Effector memory CD8-positive, alpha-beta T cell (primary cell): Measurements from ENCODE around the gene CIB2.
A peak's percentile ranks its signal among the peaks of the same experiment; 100 is the strongest.
"Not testable (repeated sequence)": the region's sequence is repeated elsewhere in the genome, so short reads cannot be mapped to it uniquely, and the experiment has no call there.

Experiments
- ATAC-seq: fragments of 150-1000 bp; cut with Tn5 transposase; replicated peaks from 2 replicates; pipeline ENCODE4 v1.10.0; 2021; ENCODE audit warnings: mild to moderate bottlenecking, moderate library complexity
- DNase-seq, 3 experiments: peaks; one replicate each; pipeline ENCODE4 v3.0.0; 2021
- H3K27ac Mint-ChIP-seq, 2 donors: one replicate each; pipeline ENCODE4 v1.8.0; 2022; ENCODE audit warnings: mild to moderate bottlenecking in 2 of 2, mixed read lengths in 2 of 2, moderate library complexity in 2 of 2
- H3K27me3 Mint-ChIP-seq, 2 donors: one replicate each; pipeline ENCODE4 v1.8.0; 2022; ENCODE audit warnings: mixed read lengths in 2 of 2
- H3K36me3 Mint-ChIP-seq: one replicate; pipeline ENCODE4 v1.8.0; 2022; ENCODE audit warnings: mild to moderate bottlenecking, moderate library complexity, mixed read lengths; ENCODE audit not compliant: insufficient read depth
- H3K4me1 Mint-ChIP-seq, 2 donors: one replicate each; pipeline ENCODE4 v1.8.0; 2022; ENCODE audit warnings: low read depth in 2 of 2, mixed read lengths in 2 of 2
- H3K4me3 Mint-ChIP-seq, 2 donors: one replicate each; pipeline ENCODE4 v1.8.0; 2022; ENCODE audit warnings: mild to moderate bottlenecking in 2 of 2, mixed read lengths in 2 of 2, moderate library complexity in 2 of 2
- H3K9me3 Mint-ChIP-seq, 2 donors: one replicate each; pipeline ENCODE4 v1.8.0; 2022; ENCODE audit warnings: mixed read lengths in 2 of 2

Gene CIB2

GRCh38 chr15:78162038-78162437, 30.8 kb upstream of the CIB2 start:
- peak; percentile 49 for ATAC-seq
- Mint-ChIP-seq H3K27ac (peak overlapping the region in 1 of 2 donors; percentile 85), H3K9me3 (no peaks in the 10 kb centered on the region), H3K4me1 (no peaks in the 10 kb centered on the region), H3K27me3 (no peaks in the 10 kb centered on the region), H3K36me3 (peaks cover 78% of the 10 kb centered on the region), H3K4me3 (no peak overlapping the region)
- DNase-seq: peak in 1 of 3 experiments; percentile 27

GRCh38 chr15:78159395-78159794, 28.1 kb upstream of the CIB2 start:
- Mint-ChIP-seq H3K36me3 (peaks cover 68% of the 10 kb centered on the region), H3K4me3 (no peak overlapping the region), H3K27ac (no peak overlapping the region), H3K27me3 (no peaks in the 10 kb centered on the region), H3K9me3 (no peaks in the 10 kb centered on the region), H3K4me1 (peaks cover 0 to 4% of the 10 kb centered on the region in 2 donors)
- ATAC-seq (no peak), DNase-seq (no peak)

GRCh38 chr15:78157203-78157602, 26.0 kb upstream of the CIB2 start:
- DNase-seq (no peak), ATAC-seq (no peak)
- no peaks in the 10 kb centered on the region for H3K9me3 Mint-ChIP-seq
- H3K4me3 Mint-ChIP-seq: no peak overlapping the region
- peaks cover 50% of the 10 kb centered on the region for H3K36me3 Mint-ChIP-seq
- no peak overlapping the region for H3K27ac Mint-ChIP-seq
- no peaks in the 10 kb centered on the region for H3K27me3 Mint-ChIP-seq
- peaks cover 0 to 8% of the 10 kb centered on the region in 2 donors for H3K4me1 Mint-ChIP-seq

GRCh38 chr15:78156653-78157052, 25.4 kb upstream of the CIB2 start:
- no peak overlapping the region for H3K4me3 Mint-ChIP-seq
- H3K27ac Mint-ChIP-seq: no peak overlapping the region
- no peaks in the 10 kb centered on the region for H3K27me3 Mint-ChIP-seq
- H3K36me3 Mint-ChIP-seq: peaks cover 45% of the 10 kb centered on the region
- H3K4me1 Mint-ChIP-seq: peaks cover 0 to 8% of the 10 kb centered on the region in 2 donors
- DNase-seq (no peak), ATAC-seq (no peak)
- H3K9me3 Mint-ChIP-seq: no peaks in the 10 kb centered on the region

- Mint-ChIP-seq H3K4me3 (no peak overlapping the region), H3K4me1 (peaks cover 8 to 17% of the 10 kb centered on the region in 2 donors), H3K9me3 (no peaks in the 10 kb centered on the region), H3K27me3 (no peaks in the 10 kb centered on the region), H3K36me3 (peaks cover 36% of the 10 kb centered on the region), H3K27ac (peak overlapping the region in 1 of 2 donors; percentile 23)
- no peak for DNase-seq
- no peak for ATAC-seq
These were observed 24.2 kb upstream of the CIB2 start for GRCh38 chr15:78155355-78155939.

GRCh38 chr15:78154955-78155354, 23.7 kb upstream of the CIB2 start:
- Mint-ChIP-seq H3K36me3 (peaks cover 35% of the 10 kb centered on the region), H3K4me3 (no peak overlapping the region), H3K27me3 (no peaks in the 10 kb centered on the region), H3K4me1 (peaks cover 12 to 22% of the 10 kb centered on the region in 2 donors), H3K27ac (no peak overlapping the region), H3K9me3 (no peaks in the 10 kb centered on the region)
- no peak for ATAC-seq
- no peak for DNase-seq

- H3K9me3 Mint-ChIP-seq, ATAC-seq, H3K27ac Mint-ChIP-seq, H3K27me3 Mint-ChIP-seq, DNase-seq: not testable (repeated sequence)
- Mint-ChIP-seq H3K36me3 (peaks cover 11% of the 10 kb centered on the region), H3K4me3 (peak overlapping the region; percentile 10 to 94), H3K4me1 (peaks cover 22 to 31% of the 10 kb centered on the region in 2 donors)
These were observed 19.8 kb upstream of the CIB2 start for GRCh38 chr15:78151075-78151474.

- H3K4me3 Mint-ChIP-seq: peak overlapping the region; percentile 92 to 94
- H3K36me3 Mint-ChIP-seq: peaks cover 11% of the 10 kb centered on the region
- ATAC-seq (no peak), DNase-seq (no peak)
- H3K27me3 Mint-ChIP-seq: no peaks in the 10 kb centered on the region
- no peaks in the 10 kb centered on the region for H3K9me3 Mint-ChIP-seq
- peaks cover 22 to 30% of the 10 kb centered on the region in 2 donors for H3K4me1 Mint-ChIP-seq
- peak overlapping the region; percentile 80 to 89 for H3K27ac Mint-ChIP-seq
These were observed 18.8 kb upstream of the CIB2 start for GRCh38 chr15:78149805-78150751.

- ATAC-seq (peak; percentile 88), DNase-seq (peak; percentile 99 to 100 (median 99))
- H3K4me3 Mint-ChIP-seq: peak within 1 kb of the TSS; percentile 92 to 94
- no peaks in the 10 kb centered on the region for H3K27me3 Mint-ChIP-seq
- H3K36me3 Mint-ChIP-seq: peaks cover 11% of the 10 kb centered on the region
- H3K4me1 Mint-ChIP-seq: peaks cover 22 to 28% of the 10 kb centered on the region in 2 donors
- peak within 1 kb of the TSS; percentile 92 to 94 for H3K27ac Mint-ChIP-seq
- H3K9me3 Mint-ChIP-seq: no peaks in the 10 kb centered on the region
These were observed 18.0 kb upstream of the CIB2 start, which contains the start of gene IDH3A for GRCh38 chr15:78149068-78149804. IDH3A (plus strand) TSS chr15:78149362; CDS start chr15:78149404, 42 bp downstream.

- Mint-ChIP-seq H3K27me3 (no peaks in the 10 kb centered on the region), H3K9me3 (no peaks in the 10 kb centered on the region), H3K4me3 (peak overlapping the region; percentile 92 to 94), H3K36me3 (peaks cover 11% of the 10 kb centered on the region), H3K27ac (peak overlapping the region; percentile 92 to 94), H3K4me1 (peaks cover 22 to 28% of the 10 kb centered on the region in 2 donors)
- no peak for DNase-seq
- ATAC-seq: peak; percentile 5
These were observed 17.3 kb upstream of the CIB2 start for GRCh38 chr15:78148392-78149067.

GRCh38 chr15:78147566-78147965, 16.3 kb upstream of the CIB2 start:
- no peak overlapping the region for H3K27ac Mint-ChIP-seq
- no peaks in the 10 kb centered on the region for H3K9me3 Mint-ChIP-seq
- ATAC-seq (no peak), DNase-seq (no peak)
- H3K4me1 Mint-ChIP-seq: peaks cover 22 to 23% of the 10 kb centered on the region in 2 donors
- peak overlapping the region; percentile 35 to 92 for H3K4me3 Mint-ChIP-seq
- no peaks in the 10 kb centered on the region for H3K27me3 Mint-ChIP-seq
- peaks cover 11% of the 10 kb centered on the region for H3K36me3 Mint-ChIP-seq

- Mint-ChIP-seq H3K9me3 (no peaks in the 10 kb centered on the region), H3K27ac (peak overlapping the region in 1 of 2 donors; percentile 6), H3K36me3 (peaks cover 11% of the 10 kb centered on the region), H3K4me1 (peaks cover 22 to 23% of the 10 kb centered on the region in 2 donors), H3K4me3 (no peak overlapping the region), H3K27me3 (no peaks in the 10 kb centered on the region)
- DNase-seq (no peak), ATAC-seq (no peak)
These were observed 15.3 kb upstream of the CIB2 start for GRCh38 chr15:78146425-78147154.
